ENCODE results near the gene FOCAD.

- TF ChIP-seq CTCF (conservative IDR thresholded peaks at IDR 0.05) (no peak), EZH2 (IDR thresholded peaks at IDR 0.05; ENCODE audit: low read depth) (no peak)
Measured at GRCh38 chr9:20988671-20989315, 304.7 kb downstream of the FOCAD start.
